GM12873 (cell line): Measurements from ENCODE around the gene SCN3A.

ENCODE experiments used
- TF ChIP-seq, protein P1 (sequence below): IDR thresholded peaks from 2 replicates; pipeline ENCODE4 v1.5.1; 2012; ENCODE audit warnings: low read depth, mild to moderate bottlenecking, moderate library complexity, low read length, control low read depth; ENCODE audit not compliant: insufficient read depth; ENCODE audit errors: missing control alignments

Gene SCN3A

DNA sequence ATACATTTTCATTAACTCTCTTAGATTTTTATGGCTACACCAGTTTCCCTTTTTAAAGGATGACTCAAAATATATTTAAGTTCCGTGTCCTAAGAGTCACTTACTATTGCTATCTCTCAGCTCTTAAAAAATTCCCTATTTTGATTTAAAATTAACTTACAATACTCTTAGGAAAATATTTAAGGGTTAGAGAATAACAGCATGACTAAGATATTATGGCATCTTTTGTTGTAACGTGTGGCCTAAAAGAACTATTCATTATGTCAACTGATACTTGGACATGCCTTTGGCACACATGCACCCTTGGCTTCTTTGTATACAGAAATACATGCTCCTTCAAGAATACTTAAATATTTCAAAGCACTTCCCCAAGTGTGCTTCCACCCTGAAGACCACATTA is 42.3 kb downstream of the SCN3A start:
- TF ChIP-seq, protein P1, sequence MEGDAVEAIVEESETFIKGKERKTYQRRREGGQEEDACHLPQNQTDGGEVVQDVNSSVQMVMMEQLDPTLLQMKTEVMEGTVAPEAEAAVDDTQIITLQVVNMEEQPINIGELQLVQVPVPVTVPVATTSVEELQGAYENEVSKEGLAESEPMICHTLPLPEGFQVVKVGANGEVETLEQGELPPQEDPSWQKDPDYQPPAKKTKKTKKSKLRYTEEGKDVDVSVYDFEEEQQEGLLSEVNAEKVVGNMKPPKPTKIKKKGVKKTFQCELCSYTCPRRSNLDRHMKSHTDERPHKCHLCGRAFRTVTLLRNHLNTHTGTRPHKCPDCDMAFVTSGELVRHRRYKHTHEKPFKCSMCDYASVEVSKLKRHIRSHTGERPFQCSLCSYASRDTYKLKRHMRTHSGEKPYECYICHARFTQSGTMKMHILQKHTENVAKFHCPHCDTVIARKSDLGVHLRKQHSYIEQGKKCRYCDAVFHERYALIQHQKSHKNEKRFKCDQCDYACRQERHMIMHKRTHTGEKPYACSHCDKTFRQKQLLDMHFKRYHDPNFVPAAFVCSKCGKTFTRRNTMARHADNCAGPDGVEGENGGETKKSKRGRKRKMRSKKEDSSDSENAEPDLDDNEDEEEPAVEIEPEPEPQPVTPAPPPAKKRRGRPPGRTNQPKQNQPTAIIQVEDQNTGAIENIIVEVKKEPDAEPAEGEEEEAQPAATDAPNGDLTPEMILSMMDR = no peak

- TF ChIP-seq, protein P1 = no peak
These were observed 46.7 kb downstream of the SCN3A start for GRCh38 chr2:165157160-165157559.

GRCh38 chr2:165155152-165155551 is 48.7 kb downstream of the SCN3A start:
- TF ChIP-seq, protein P1 = no peak

DNA sequence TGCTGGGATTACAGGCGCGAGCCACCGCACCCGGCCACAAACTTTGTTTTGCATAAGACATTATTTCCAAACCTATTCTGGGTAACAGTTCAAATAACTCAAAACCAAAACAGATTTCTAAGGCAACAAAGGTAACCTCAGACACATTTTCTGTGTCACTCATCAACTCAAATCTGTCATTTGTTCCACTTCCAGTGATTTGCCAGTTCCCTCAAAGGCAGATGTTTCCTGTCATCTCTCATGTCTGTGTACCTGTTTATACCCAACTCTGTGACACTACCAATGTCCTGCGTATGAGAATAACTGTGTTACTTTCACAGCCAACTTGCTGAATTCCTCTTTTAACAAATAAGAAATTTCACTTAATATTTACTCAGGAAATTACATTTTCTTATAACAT is 54.4 kb downstream of the SCN3A start:
- TF ChIP-seq, protein P1 = no peak

GRCh38 chr2:165147186-165148045 is 56.4 kb downstream of the SCN3A start:
- TF ChIP-seq, protein P1 = no peak

GRCh38 chr2:165144315-165144714 is 59.5 kb downstream of the SCN3A start:
- TF ChIP-seq, protein P1 = no peak

DNA sequence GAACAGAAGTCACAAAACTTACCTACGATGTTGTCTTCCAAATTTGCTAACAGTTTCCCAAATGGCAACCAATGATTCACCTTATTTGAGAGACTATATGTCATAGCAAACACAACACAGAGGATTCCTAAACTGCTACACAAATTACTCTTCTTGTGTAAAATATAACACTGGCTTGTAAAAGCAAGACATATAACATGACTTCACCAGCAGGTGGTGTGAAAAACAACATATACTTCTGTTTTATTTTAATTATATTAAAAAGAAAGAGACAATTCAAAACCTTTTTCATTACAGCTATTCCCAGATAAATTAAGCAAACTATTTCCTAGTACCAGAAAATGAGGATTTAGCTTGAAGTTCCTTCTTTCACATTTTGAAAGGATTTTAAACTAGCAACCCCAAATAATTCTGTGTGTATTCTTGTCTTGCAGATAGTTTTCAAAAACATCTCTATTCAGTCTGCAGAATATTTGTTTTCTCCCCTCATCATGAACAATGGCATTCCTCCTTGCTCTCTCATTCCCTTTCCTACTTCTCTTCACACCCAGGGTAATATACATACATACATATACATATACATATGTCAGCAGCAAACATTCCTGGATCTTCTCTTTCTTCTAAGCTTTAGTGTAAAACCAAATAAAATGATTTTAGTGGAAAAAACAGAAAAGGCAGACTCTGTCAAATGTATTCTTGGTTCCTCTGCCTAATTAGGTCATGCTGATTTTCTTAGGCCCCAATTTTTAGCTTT is 62.1 kb downstream of the SCN3A start:
- TF ChIP-seq, protein P1 = peak; percentile 6
